ENCODE data around the gene EEF1A2.

The EEF1A2 gene

GRCh38 chr20:63468421-63468820, 30.5 kb downstream of the EEF1A2 start:
- Histone ChIP-seq H3K27me3 (ENCODE audit: insufficient read depth, low read length) (peaks cover 9% of the 10 kb centered on the region), H3K4me1 (ENCODE audit: insufficient read depth, low read length) (no peaks in the 10 kb centered on the region)

DNA sequence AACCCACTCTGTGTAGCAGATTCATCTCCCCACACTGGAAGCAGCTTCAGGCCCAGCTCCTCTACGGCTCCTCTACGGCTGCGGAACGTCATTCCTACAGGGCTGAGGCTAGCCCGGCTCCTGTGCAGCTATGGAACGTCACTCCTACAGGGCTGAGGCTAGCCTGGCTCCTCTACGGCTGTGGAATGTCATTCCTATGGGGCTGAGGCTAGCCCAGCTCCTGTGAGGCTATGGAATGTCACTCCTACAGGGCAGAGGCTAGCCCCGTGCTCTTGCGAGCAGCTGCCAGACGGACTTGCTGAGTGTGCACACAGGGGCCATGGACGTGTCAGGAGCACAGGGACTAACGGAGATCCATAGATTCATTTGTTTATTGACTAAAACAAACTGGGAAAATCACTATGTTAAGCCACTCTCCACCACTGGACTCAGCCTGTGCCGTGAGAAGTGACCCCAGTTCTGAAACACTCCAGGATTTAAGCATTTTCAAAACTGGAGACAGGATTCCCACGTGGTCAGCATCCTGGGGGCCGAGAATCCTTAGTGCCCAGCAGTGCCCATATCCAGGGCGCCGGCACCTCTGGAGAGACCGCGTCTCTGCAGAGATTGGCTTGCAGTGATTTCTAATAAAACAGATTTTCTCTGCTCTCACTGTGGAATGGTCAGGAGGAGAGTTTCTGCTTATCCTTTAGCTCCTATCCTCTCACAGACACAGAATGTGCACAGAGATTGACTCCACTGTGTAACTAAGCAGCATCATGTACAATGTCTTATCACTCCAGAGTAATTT, 31.4 kb downstream of the EEF1A2 start:
- Histone ChIP-seq H3K4me3 (ENCODE audit: low read length) (no peak overlapping the region), H3K9ac (ENCODE audit: low read depth, low read length) (no peak overlapping the region), H3K4me1 (ENCODE audit: insufficient read depth, low read length) (no peaks in the 10 kb centered on the region), H3K36me3 (ENCODE audit: insufficient read depth, low read depth, low read length) (no peaks in the 10 kb centered on the region), H3K27ac (ENCODE audit: low read length) (no peak overlapping the region), H3K9me3 (ENCODE audit: insufficient read depth, low read depth, low read length) (no peaks in the 10 kb centered on the region), H3K27me3 (ENCODE audit: insufficient read depth, low read length) (0 out of 2 replicates have a peak, but pooled peaks cover 4% of the 10 kb centered on the region)

More at GRCh38 chr20:63468421-63468820, 30.5 kb downstream of the EEF1A2 start:
- Histone ChIP-seq H3K4me3 (ENCODE audit: low read length) (no peak overlapping the region), H3K27ac (ENCODE audit: low read length) (no peak overlapping the region), H3K36me3 (ENCODE audit: insufficient read depth, low read depth, low read length) (no peaks in the 10 kb centered on the region), H3K9me3 (ENCODE audit: insufficient read depth, low read depth, low read length) (no peaks in the 10 kb centered on the region), H3K9ac (ENCODE audit: low read depth, low read length) (no peak overlapping the region)

GRCh38 chr20:63466861-63467260, 32.0 kb downstream of the EEF1A2 start:
- H3K9ac ChIP-seq (ENCODE audit: low read depth, low read length) = no peak overlapping the region

GRCh38 chr20:63466250-63466825, 32.5 kb downstream of the EEF1A2 start:
- no peaks in the 10 kb centered on the region for H3K9me3 ChIP-seq (ENCODE audit: insufficient read depth, low read depth, low read length)
- no peaks in the 10 kb centered on the region for H3K36me3 ChIP-seq (ENCODE audit: insufficient read depth, low read depth, low read length)
- no peak overlapping the region for H3K27ac ChIP-seq (ENCODE audit: low read length)
- no peak overlapping the region for H3K4me3 ChIP-seq (ENCODE audit: low read length)
- H3K27me3 ChIP-seq (ENCODE audit: insufficient read depth, low read length) = 0 out of 2 replicates have a peak, but pooled peaks cover 4% of the 10 kb centered on the region
- H3K4me1 ChIP-seq (ENCODE audit: insufficient read depth, low read length) = no peaks in the 10 kb centered on the region
- no peak overlapping the region for H3K9ac ChIP-seq (ENCODE audit: low read depth, low read length)

More at GRCh38 chr20:63466861-63467260, 32.0 kb downstream of the EEF1A2 start:
- H3K27me3 ChIP-seq (ENCODE audit: insufficient read depth, low read length) = 0 out of 2 replicates have a peak, but pooled peaks cover 4% of the 10 kb centered on the region
- H3K4me3 ChIP-seq (ENCODE audit: low read length) = no peak overlapping the region
- no peak overlapping the region for H3K27ac ChIP-seq (ENCODE audit: low read length)
- no peaks in the 10 kb centered on the region for H3K4me1 ChIP-seq (ENCODE audit: insufficient read depth, low read length)
- H3K9me3 ChIP-seq (ENCODE audit: insufficient read depth, low read depth, low read length) = no peaks in the 10 kb centered on the region
- no peaks in the 10 kb centered on the region for H3K36me3 ChIP-seq (ENCODE audit: insufficient read depth, low read depth, low read length)

DNA sequence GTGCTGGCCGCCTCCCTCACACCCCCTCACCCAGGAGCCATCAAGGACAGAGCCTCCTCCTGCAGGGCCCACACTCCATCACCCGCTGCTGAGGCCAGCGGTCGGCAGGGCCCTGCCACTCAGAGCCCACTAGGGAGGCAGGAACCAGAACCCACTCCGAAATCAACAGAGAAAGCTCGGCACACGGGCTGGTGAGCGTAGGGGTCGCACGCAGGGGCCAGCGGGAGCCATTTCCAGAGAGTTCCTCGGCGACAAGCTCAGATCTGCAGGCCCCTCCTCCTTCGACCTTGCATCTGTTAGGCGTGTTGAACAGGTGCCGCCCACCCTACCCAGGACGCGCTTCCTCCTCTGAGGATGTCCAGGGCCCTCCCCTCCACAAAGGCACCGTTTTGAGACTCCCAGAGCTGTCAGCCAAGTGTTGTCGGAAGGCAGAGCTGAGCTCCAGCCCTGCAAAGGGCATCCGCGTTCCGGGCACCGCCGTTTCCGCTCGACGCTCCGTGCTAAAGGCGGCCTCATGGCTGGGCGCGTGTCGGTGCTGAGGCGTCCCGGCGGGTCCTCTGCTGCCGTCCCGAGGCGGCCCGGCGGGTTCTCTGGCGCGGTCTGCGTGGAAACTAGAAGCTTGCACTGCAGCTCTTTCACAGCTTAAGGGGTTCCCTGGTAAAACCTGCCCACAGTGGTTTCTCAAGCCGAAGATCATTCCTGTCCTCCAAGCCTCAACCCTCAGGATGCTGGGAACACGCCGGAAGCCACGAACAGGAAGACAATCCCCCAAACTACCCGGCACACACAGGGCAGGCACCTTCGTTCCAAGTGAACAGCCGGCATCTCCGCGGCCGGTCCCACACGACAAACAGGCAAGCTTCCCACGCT, 33.3 kb downstream of the EEF1A2 start:
- Histone ChIP-seq H3K27me3 (ENCODE audit: insufficient read depth, low read length) (no peaks in the 10 kb centered on the region), H3K27ac (ENCODE audit: low read length) (no peak overlapping the region), H3K9ac (ENCODE audit: low read depth, low read length) (no peak overlapping the region), H3K9me3 (ENCODE audit: insufficient read depth, low read depth, low read length) (no peaks in the 10 kb centered on the region), H3K36me3 (ENCODE audit: insufficient read depth, low read depth, low read length) (no peaks in the 10 kb centered on the region), H3K4me1 (ENCODE audit: insufficient read depth, low read length) (no peaks in the 10 kb centered on the region), H3K4me3 (ENCODE audit: low read length) (no peak overlapping the region)

GRCh38 chr20:63464289-63464635, 34.6 kb downstream of the EEF1A2 start:
- H3K4me3 ChIP-seq (ENCODE audit: low read length) = no peak overlapping the region
- H3K9me3 ChIP-seq (ENCODE audit: insufficient read depth, low read depth, low read length) = no peaks in the 10 kb centered on the region
- H3K4me1 ChIP-seq (ENCODE audit: insufficient read depth, low read length) = no peaks in the 10 kb centered on the region
- no peak overlapping the region for H3K27ac ChIP-seq (ENCODE audit: low read length)
- H3K27me3 ChIP-seq (ENCODE audit: insufficient read depth, low read length) = no peaks in the 10 kb centered on the region
- no peak overlapping the region for H3K9ac ChIP-seq (ENCODE audit: low read depth, low read length)
- no peaks in the 10 kb centered on the region for H3K36me3 ChIP-seq (ENCODE audit: insufficient read depth, low read depth, low read length)

DNA sequence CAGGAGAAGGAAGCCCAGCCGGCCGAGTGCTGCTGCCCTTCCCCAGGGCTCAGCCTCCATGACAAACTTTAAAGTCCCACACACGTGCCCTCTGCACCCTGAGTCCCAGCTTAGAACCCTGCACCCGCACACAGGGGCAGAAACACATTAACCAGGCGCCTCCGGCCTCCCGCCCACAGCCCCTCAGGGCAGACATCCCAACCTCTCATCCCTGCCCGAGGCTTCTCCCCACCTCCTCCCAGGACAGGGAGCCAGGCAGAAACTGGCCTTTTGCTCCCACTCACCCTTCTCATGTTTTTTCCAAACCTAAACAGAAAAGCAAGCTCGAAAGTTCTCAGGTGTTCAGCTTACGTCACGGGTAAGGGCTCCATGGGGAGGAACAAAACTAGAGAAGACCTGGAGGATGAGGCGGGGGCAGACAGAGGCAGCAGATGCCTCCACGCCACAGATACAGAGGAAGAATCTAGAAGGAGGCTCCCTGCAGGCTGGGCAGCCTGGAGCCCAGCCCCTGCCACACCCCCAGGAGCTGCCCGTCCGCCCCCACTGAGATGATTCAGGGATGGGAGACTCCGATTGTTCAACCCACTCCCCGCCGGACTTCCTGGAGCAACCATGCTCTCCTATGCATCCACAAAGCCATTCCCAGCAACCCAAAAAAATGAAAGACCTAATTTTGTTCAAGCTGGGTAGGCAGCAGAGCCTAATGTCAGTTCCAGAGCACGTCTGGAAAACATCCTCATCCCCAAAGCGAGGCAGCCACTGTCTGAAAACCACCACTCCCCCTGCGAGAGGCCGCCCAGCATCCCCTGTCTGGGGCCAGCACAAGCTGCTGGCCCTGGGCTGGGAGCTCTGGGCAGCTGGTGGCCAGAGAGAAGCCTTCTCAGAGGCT, 35.2 kb downstream of the EEF1A2 start:
- H3K36me3 ChIP-seq (ENCODE audit: insufficient read depth, low read depth, low read length) = no peaks in the 10 kb centered on the region
- H3K9ac ChIP-seq (ENCODE audit: low read depth, low read length) = no peak overlapping the region
- no peak overlapping the region for H3K27ac ChIP-seq (ENCODE audit: low read length)
- H3K4me3 ChIP-seq (ENCODE audit: low read length) = no peak overlapping the region
- no peaks in the 10 kb centered on the region for H3K4me1 ChIP-seq (ENCODE audit: insufficient read depth, low read length)
- no peaks in the 10 kb centered on the region for H3K9me3 ChIP-seq (ENCODE audit: insufficient read depth, low read depth, low read length)
- H3K27me3 ChIP-seq (ENCODE audit: insufficient read depth, low read length) = no peaks in the 10 kb centered on the region

- no peak overlapping the region for H3K27ac ChIP-seq (ENCODE audit: low read length)
- no peak overlapping the region for H3K9ac ChIP-seq (ENCODE audit: low read depth, low read length)
- no peak overlapping the region for H3K4me3 ChIP-seq (ENCODE audit: low read length)
- no peaks in the 10 kb centered on the region for H3K36me3 ChIP-seq (ENCODE audit: insufficient read depth, low read depth, low read length)
- H3K4me1 ChIP-seq (ENCODE audit: insufficient read depth, low read length) = no peaks in the 10 kb centered on the region
- H3K9me3 ChIP-seq (ENCODE audit: insufficient read depth, low read depth, low read length) = no peaks in the 10 kb centered on the region
- H3K27me3 ChIP-seq (ENCODE audit: insufficient read depth, low read length) = no peaks in the 10 kb centered on the region
These were observed 36.6 kb downstream of the EEF1A2 start for GRCh38 chr20:63462244-63462643.

DNA sequence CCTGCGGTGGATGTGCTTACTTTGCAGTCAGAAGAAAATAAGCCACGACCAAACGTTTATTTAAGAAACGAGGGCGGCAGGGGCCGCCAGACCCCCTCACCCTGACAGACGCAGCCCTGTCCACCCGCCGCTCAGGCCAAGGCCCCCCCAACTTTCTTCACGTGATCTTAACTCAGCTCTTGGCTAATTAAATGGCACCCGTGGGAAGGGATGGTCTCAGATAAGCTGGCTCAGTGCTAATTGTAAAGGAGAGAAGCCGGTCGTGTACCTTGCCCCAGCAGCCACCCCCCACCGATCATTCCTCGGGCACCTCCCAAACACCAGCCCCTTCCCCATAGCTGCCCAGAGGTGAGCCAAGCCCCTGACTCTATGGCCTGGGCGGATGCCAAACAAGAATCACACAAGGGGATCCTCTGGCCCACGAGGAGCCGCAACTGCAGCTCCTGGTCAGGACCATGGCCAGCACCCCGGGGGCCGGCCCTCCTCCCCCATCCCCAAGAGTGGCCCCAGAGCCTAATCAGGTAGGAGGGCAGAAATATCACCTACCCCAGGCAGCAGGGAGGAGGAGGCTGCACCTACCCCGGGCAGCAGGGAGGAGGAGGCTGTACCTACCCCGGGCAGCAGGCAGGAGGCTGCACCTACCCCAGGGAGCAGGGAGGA, 37.6 kb downstream of the EEF1A2 start:
- H3K36me3 ChIP-seq (ENCODE audit: insufficient read depth, low read depth, low read length) = no peaks in the 10 kb centered on the region
- H3K9me3 ChIP-seq (ENCODE audit: insufficient read depth, low read depth, low read length) = no peaks in the 10 kb centered on the region
- no peaks in the 10 kb centered on the region; the same call in 1 of the 2 replicates for H3K4me1 ChIP-seq (ENCODE audit: insufficient read depth, low read length)
- no peak overlapping the region for H3K9ac ChIP-seq (ENCODE audit: low read depth, low read length)
- no peak overlapping the region for H3K27ac ChIP-seq (ENCODE audit: low read length)
- H3K4me3 ChIP-seq (ENCODE audit: low read length) = no peak overlapping the region
- no peaks in the 10 kb centered on the region for H3K27me3 ChIP-seq (ENCODE audit: insufficient read depth, low read length)

GRCh38 chr20:63459070-63459380, 39.9 kb downstream of the EEF1A2 start:
- peaks cover 5% of the 10 kb centered on the region; the same call in 1 of the 2 replicates for H3K4me1 ChIP-seq (ENCODE audit: insufficient read depth, low read length)
- no peak overlapping the region for H3K9ac ChIP-seq (ENCODE audit: low read depth, low read length)
- no peaks in the 10 kb centered on the region for H3K9me3 ChIP-seq (ENCODE audit: insufficient read depth, low read depth, low read length)
- H3K27ac ChIP-seq (ENCODE audit: low read length) = no peak overlapping the region
- no peaks in the 10 kb centered on the region for H3K27me3 ChIP-seq (ENCODE audit: insufficient read depth, low read length)
- no peak overlapping the region for H3K4me3 ChIP-seq (ENCODE audit: low read length)
- no peaks in the 10 kb centered on the region for H3K36me3 ChIP-seq (ENCODE audit: insufficient read depth, low read depth, low read length)

All from iPS-20b (cell line).